Ovary (tissue), 9 donors: Measurements from ENCODE around the gene KRT17. TPM values are rescaled to one million over a fixed set of nuclear protein-coding genes. Genes with fewer than 3 reads are reported as not detected.

Experiments used
- DNase-seq, 5 donors: peaks; one replicate each; pipeline ENCODE4 v3.0.0-alpha.2; 2019 to 2020
- H3K27ac ChIP-seq, 2 donors: fragments of 200-600 bp; one replicate each; pipeline versions ENCODE4 v1.5.1 to v1.8.0; 2019 to 2022
- H3K27me3 ChIP-seq: fragments of 200-600 bp; one replicate; pipeline ENCODE4 v1.8.0; 2022
- H3K36me3 ChIP-seq: fragments of 200-600 bp; sonication (generic); one replicate; pipeline ENCODE4 v1.5.1; 2019
- H3K4me1 ChIP-seq: one replicate; pipeline ENCODE4 v1.8.1; 2013; ENCODE audit warnings: mild to moderate bottlenecking, moderate library complexity; ENCODE audit not compliant: insufficient read depth
- H3K4me3 ChIP-seq: fragments of 200-600 bp; sonication (generic); one replicate; pipeline ENCODE4 v1.5.1; 2017
- H3K9me3 ChIP-seq, 2 donors: fragments of 200-600 bp in 1 of 2; sonication (generic) in 1 of 2; one replicate each; pipeline versions ENCODE4 v1.5.1 to v1.8.1; 2013 to 2019; ENCODE audit warnings: mild to moderate bottlenecking in 1 of 2, moderate library complexity in 1 of 2
- EP300 ChIP-seq: sonication (generic); formaldehyde crosslinking; IDR thresholded peaks from one replicate; pipeline ENCODE4 v1.6.1; 2017; ENCODE audit warnings: antibody characterized with exemption
- POLR2A ChIP-seq: fragments of 450-650 bp; IDR thresholded peaks from one replicate; pipeline ENCODE4 v1.6.1; 2017; ENCODE audit warnings: antibody characterized with exemption, mild to moderate bottlenecking, moderate library complexity
- WGBS, 3 donors: extraction: QIAGEN DNeasy Blood & Tissue Kit in 1 of 3; methylation state at CpG; one replicate each; pipeline versions ENCODE4 v1.1.5 to v1.1.7; 2013 to 2017; 5-methylcytosine and 5-hydroxymethylcytosine counted together
- intact Hi-C, 4 donors: fragments of 100-400 bp; cut with DNase I; formaldehyde crosslinking; loops; one replicate each; pipeline versions ENCODE4 v1.11.0 to v1.15.1; 2022 to 2023
- polyA plus RNA-seq, 2 donors: library from polyadenylated mRNA; stranded (reverse); fragments of 200-250 nt in 1 of 2; fragments of 350-450 nt in 1 of 2; fragmentation: Illumina TruSeq in 1 of 2; extraction: RNeasy Lipid Tissue Mini Kit (QIAGEN cat#74804) in 1 of 2; gene quantifications; one replicate each; pipeline ENCODE4 v1.2.3, GENCODE V29; 2013 to 2014
- total RNA-seq, 7 donors: library from RNA; depleted of rRNA in 2 of 7; stranded (reverse); fragments of >200 nt in 2 of 7; fragmentation: NEBNext Ultra II Directional in 3 of 7; extraction: Animal tissue kit (Norgen Biotek cat#: 25700) in 3 of 7; gene quantifications; one replicate each; pipeline versions ENCODE4 v1.1.0 to v1.2.4, GENCODE V29; 2016 to 2023
- TF ChIP-seq, protein P1 (sequence below), 3 donors: fragments of 450-650 bp in 2 of 3; fragments of 200-600 bp in 1 of 3; IDR thresholded peaks; one replicate each; pipeline versions ENCODE4 v1.5.1 to v1.8.0; 2016 to 2022; ENCODE audit warnings: antibody characterized with exemption in 3 of 3, mild to moderate bottlenecking in 1 of 3
- donor health status: DM: no; HTN: no; CAD: no; lungs with moderate emphysema.
- donor health status: DM: no; HTN: no; CAD: no.
- donor health status: Bipolar disorder and iron deficiency.
- donor health status: DM: yes; HTN: yes; CAD: no.
- donor health status: DM: no; HTN: no; CAD: no.
- donor health status: DM: yes; HTN: yes; CAD: no.

Gene KRT17
- total and polyA plus RNA-seq, 9 donors = 0.29 to 17.8 (median 1.7) TPM; not detected in 3

DNA sequence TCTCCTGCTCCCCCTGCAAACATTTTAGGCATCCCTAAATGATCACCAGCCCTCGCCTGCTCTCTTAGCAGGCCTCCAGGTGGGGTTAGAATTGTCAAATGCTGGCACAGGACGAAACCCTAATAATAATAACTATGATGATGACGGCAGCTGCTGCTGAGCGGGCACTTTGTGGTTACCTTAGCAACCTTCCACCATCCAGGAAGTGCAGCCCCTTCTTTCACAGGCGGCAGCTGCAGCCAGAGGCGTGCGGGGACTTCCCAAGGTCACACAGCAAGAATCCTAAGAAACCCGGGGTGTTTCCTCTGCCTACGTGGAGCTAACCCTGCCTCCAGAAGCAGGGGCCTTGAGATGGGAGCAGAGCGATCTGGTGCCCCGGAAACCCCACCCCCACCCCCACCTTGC is 41.9 kb upstream of the KRT17 start:
- 1 to 2% (median 1%) methylated on average over 11 of the region's 11 CpGs for WGBS, 3 donors
- peak in 4 of 5 donors; percentile 44 to 63 (median 52) for DNase-seq
- peak overlapping the region; percentile 38 to 42 for H3K27ac ChIP-seq
- intact Hi-C loops = loop anchor here (5.0 to 10.0 kb wide), 2 partner anchors 861 to 864 kb away; no protein-coding TSS in a partner anchor
- H3K9me3 ChIP-seq = no peaks in the 10 kb centered on the region
- TF ChIP-seq POLR2A = no peak
- TF ChIP-seq EP300 = no peak
- TF ChIP-seq, protein P1, sequence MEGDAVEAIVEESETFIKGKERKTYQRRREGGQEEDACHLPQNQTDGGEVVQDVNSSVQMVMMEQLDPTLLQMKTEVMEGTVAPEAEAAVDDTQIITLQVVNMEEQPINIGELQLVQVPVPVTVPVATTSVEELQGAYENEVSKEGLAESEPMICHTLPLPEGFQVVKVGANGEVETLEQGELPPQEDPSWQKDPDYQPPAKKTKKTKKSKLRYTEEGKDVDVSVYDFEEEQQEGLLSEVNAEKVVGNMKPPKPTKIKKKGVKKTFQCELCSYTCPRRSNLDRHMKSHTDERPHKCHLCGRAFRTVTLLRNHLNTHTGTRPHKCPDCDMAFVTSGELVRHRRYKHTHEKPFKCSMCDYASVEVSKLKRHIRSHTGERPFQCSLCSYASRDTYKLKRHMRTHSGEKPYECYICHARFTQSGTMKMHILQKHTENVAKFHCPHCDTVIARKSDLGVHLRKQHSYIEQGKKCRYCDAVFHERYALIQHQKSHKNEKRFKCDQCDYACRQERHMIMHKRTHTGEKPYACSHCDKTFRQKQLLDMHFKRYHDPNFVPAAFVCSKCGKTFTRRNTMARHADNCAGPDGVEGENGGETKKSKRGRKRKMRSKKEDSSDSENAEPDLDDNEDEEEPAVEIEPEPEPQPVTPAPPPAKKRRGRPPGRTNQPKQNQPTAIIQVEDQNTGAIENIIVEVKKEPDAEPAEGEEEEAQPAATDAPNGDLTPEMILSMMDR (IDR thresholded peaks at IDR 0.05) = no peak
- H3K4me3 ChIP-seq = peak overlapping the region; percentile 40
- H3K27me3 ChIP-seq = no peaks in the 10 kb centered on the region
- H3K4me1 ChIP-seq = no peaks in the 10 kb centered on the region
- H3K36me3 ChIP-seq = no peaks in the 10 kb centered on the region

DNA sequence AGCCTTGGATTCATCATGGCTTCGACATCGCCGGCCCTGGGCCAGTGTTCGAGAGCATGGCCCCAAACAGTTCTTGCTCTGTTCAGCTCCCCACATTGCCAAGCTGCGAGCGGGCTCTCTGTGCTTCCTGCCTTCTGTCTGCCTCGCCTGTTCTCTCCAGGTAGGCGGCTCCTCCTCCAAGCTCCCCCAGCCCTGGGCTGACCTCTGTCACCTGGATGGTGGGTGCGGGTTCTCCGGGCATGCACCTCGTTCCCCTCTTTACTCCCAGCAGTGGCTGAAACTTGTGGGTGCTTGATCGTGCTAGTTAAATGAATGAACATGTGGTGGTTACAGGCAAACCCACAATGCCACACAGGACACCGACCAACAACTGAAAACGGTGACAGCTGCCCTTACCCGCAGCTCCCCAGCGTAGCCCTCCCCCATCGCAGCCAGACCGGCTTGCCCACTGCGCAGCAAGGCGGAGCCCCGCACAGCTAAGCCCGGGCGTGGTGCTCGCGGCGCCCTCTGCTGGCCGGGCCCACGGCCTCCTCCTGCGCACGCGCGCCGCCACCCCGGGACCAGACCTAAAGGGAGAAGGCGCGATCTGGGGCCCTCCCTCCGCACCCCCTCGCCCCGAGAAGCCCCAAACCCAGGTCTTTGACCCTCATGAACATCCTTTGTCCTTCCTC is 41.3 kb upstream of the KRT17 start:
- peak overlapping the region; percentile 38 to 42 for H3K27ac ChIP-seq
- TF ChIP-seq, protein P1 (IDR thresholded peaks at IDR 0.05) = peak; percentile 94 to 97 (median 95)
- no peak for TF ChIP-seq EP300
- TF ChIP-seq POLR2A = peak; percentile 44
- 1% methylated on average over 32 to 39 of the region's 39 CpGs for WGBS, 3 donors
- no peaks in the 10 kb centered on the region for H3K4me1 ChIP-seq
- DNase-seq = peak; percentile 82 to 92 (median 86)
- H3K9me3 ChIP-seq = no peaks in the 10 kb centered on the region
- intact Hi-C loops = loop anchor here (5.0 to 10.0 kb wide), 2 partner anchors 861 to 863 kb away; no protein-coding TSS in a partner anchor
- H3K36me3 ChIP-seq = no peaks in the 10 kb centered on the region
- H3K4me3 ChIP-seq = peak overlapping the region; percentile 40
- H3K27me3 ChIP-seq = no peaks in the 10 kb centered on the region

DNA sequence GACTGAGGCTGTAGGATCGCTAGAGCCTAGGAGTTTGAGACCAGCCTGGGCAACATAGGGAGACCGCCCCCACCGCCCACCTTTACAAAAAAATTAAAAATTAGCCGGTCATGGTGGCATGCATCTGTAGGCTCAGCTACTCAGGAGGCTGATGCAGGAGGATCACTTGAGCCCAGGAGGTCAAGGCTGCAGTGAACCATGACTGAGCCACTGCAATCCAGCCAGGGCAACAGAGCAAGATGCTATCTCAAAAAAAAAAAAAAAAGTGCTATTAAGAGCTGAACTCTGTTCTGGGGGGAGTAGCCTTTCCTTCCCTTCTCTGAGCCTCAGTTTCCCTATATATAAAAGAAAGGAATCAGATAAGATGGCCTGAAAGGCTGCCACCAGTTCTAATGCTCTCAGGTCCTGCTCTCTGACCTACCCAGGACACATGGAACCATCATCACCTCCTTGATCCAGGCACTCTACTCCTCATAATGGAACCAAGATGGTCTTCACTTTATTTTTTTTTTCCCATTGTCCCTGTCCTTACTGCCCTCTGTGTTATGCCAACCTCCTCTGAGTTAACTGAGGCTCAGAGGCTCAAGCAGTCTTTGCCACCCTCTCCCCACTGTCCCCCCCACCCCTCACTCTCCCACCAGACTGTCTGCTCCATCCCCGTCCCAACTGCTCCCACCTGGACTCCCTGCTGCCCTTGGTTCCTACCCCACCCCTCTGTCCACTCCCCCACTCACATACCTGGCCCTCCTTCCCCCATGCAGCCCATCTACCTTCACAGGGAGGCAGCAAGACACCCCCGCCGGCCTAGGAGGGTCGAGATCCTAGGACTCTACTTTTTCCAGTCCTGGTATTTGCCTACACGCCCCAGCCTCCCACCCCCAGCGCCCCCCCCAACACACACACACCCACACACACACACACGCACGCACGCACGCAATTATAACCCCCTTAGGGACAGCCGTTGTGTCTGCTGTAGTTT is 40.5 kb upstream of the KRT17 start:
- Histone ChIP-seq H3K36me3 (no peaks in the 10 kb centered on the region), H3K27me3 (no peaks in the 10 kb centered on the region), H3K4me1 (no peaks in the 10 kb centered on the region), H3K4me3 (peak overlapping the region; percentile 40), H3K9me3 (no peaks in the 10 kb centered on the region), H3K27ac (no peak overlapping the region)
- intact Hi-C loops = loop anchor here (5.0 to 10.0 kb wide), 4 partner anchors 758 to 863 kb away; no protein-coding TSS in a partner anchor
- DNase-seq = no peak
- WGBS, 3 donors = 33 to 47% (median 34%) methylated on average over 15 of the region's 15 CpGs
- no peak for TF ChIP-seq POLR2A
- TF ChIP-seq, protein P1 (IDR thresholded peaks at IDR 0.05) = no peak
- no peak for TF ChIP-seq EP300

DNA sequence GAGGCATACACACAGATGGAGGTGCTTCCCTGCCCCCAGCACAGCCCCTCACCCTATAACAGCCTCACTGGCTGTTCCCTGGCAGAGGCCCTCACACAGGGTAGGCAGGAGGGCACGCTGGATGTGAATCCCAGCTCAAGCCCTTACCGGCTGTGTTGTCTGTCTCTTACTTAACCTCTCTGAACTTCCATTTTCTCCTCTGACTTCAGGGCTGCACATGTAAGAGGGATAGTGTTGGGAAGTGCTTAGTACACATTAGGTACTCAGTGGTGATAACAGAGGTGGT is 39.7 kb upstream of the KRT17 start:
- H3K4me1 ChIP-seq = no peaks in the 10 kb centered on the region
- intact Hi-C loops = loop anchor here (5.0 to 10.0 kb wide), 3 partner anchors 757 to 859 kb away; no protein-coding TSS in a partner anchor
- no peak for DNase-seq
- H3K36me3 ChIP-seq = no peaks in the 10 kb centered on the region
- H3K27ac ChIP-seq = no peak overlapping the region
- H3K4me3 ChIP-seq = no peak overlapping the region
- WGBS, 3 donors = 72 to 95% (median 84%) methylated on average over 2 of the region's 2 CpGs
- H3K9me3 ChIP-seq = no peaks in the 10 kb centered on the region
- TF ChIP-seq, protein P1 (IDR thresholded peaks at IDR 0.05) = no peak
- no peak for TF ChIP-seq POLR2A
- no peak for TF ChIP-seq EP300
- H3K27me3 ChIP-seq = no peaks in the 10 kb centered on the region
